WTC11 (cell line): ENCODE data around the gene PGLYRP3. TPM values are rescaled to one million over a fixed set of nuclear protein-coding genes. Genes with fewer than 3 reads are reported as not detected.

Source experiments
- ATAC-seq: fragments of 200-7000 bp; cut with Tn5 transposase; 2 replicates; pipeline ENCODE4 v1.10.0; 2021; ENCODE audit warnings: mild to moderate bottlenecking, moderate library complexity
- CTCF ChIA-PET: fragments of 300-600 bp; sonication (Branson Sonifier 250); formaldehyde crosslinking; loops from one replicate; lab custom pipeline; 2021; ENCODE audit warnings: antibody characterized with exemption; lab: Charles Lee
- POLR2A ChIA-PET: fragments of 350-600 bp; sonication (Branson Sonifier 250); formaldehyde crosslinking; loops from one replicate; lab custom pipeline; 2021; ENCODE audit warnings: antibody characterized with exemption; lab: Charles Lee
- DNase-seq: peaks from one replicate; pipeline ENCODE4 v3.0.0; 2021; ENCODE audit warnings: low spot score
- H3K27ac Mint-ChIP-seq: 2 replicates; pipeline ENCODE4 v1.8.0; 2021; ENCODE audit warnings: mixed read lengths
- H3K27me3 Mint-ChIP-seq: 2 replicates; pipeline ENCODE4 v1.8.0; 2021; ENCODE audit warnings: low read depth, mild to moderate bottlenecking, moderate library complexity, mixed read lengths
- H3K36me3 Mint-ChIP-seq: 2 replicates; pipeline ENCODE4 v1.8.0; 2021; ENCODE audit warnings: mixed read lengths
- H3K4me1 Mint-ChIP-seq: 2 replicates; pipeline ENCODE4 v1.8.0; 2022; ENCODE audit warnings: mixed read lengths
- H3K4me3 Mint-ChIP-seq: 2 replicates; pipeline ENCODE4 v1.8.0; 2021; ENCODE audit warnings: mild to moderate bottlenecking, moderate library complexity, mixed read lengths
- H3K9me3 Mint-ChIP-seq: 2 replicates; pipeline ENCODE4 v1.8.0; 2021; ENCODE audit warnings: mixed read lengths
- ATF1 ChIP-seq: sonication (generic); formaldehyde crosslinking; IDR thresholded peaks from 2 replicates; pipeline ENCODE4 v1.8.1; 2023; ENCODE audit warnings: mild to moderate bottlenecking, moderate library complexity, missing genetic modification reagents
- ATF3 ChIP-seq: sonication (generic); formaldehyde crosslinking; conservative IDR thresholded peaks from 2 replicates; pipeline ENCODE4 v1.8.1; 2022; ENCODE audit warnings: mild to moderate bottlenecking, missing genetic modification reagents
- CDX4 ChIP-seq: fragments of 250-450 bp; sonication (Bioruptor Pico); IDR thresholded peaks from 2 replicates; pipeline ENCODE4 v1.9.0; 2021; ENCODE audit warnings: moderate library complexity, mild to moderate bottlenecking, inconsistent platforms, borderline replicate concordance
- HMGXB4 ChIP-seq: sonication (generic); formaldehyde crosslinking; IDR thresholded peaks from 2 replicates; pipeline ENCODE4 v1.8.1; 2023; ENCODE audit warnings: mild to moderate bottlenecking, moderate library complexity, missing genetic modification reagents
- IRF1 ChIP-seq: sonication (generic); formaldehyde crosslinking; IDR thresholded peaks from 2 replicates; pipeline ENCODE4 v1.8.0; 2023; ENCODE audit warnings: missing genetic modification reagents
- KAT7 ChIP-seq: sonication (generic); formaldehyde crosslinking; IDR thresholded peaks from 2 replicates; pipeline ENCODE4 v1.8.1; 2023; ENCODE audit warnings: missing genetic modification reagents, mild to moderate bottlenecking, borderline replicate concordance
- MAX ChIP-seq: sonication (generic); formaldehyde crosslinking; IDR thresholded peaks from 2 replicates; pipeline ENCODE4 v1.8.0; 2022; ENCODE audit warnings: mild to moderate bottlenecking, missing genetic modification reagents
- NR3C1 ChIP-seq: sonication (generic); formaldehyde crosslinking; conservative IDR thresholded peaks from 2 replicates; pipeline ENCODE4 v1.8.1; 2023; ENCODE audit warnings: low read depth, mild to moderate bottlenecking, missing genetic modification reagents
- OVOL2 ChIP-seq: fragments of 250-450 bp; sonication (Bioruptor Pico); IDR thresholded peaks from 2 replicates; pipeline ENCODE4 v1.9.0; 2021; ENCODE audit warnings: mild to moderate bottlenecking, borderline replicate concordance
- PREB ChIP-seq: sonication (generic); formaldehyde crosslinking; IDR thresholded peaks from 2 replicates; pipeline ENCODE4 v1.8.1; 2022; ENCODE audit warnings: mild to moderate bottlenecking, missing genetic modification reagents, moderate library complexity, borderline replicate concordance
- SMAD4 ChIP-seq: sonication (generic); formaldehyde crosslinking; IDR thresholded peaks from 2 replicates; pipeline ENCODE4 v1.8.0; 2022; ENCODE audit warnings: mild to moderate bottlenecking, missing genetic modification reagents
- SOX15 ChIP-seq: fragments of 250-450 bp; sonication (Bioruptor Pico); IDR thresholded peaks from 2 replicates; pipeline ENCODE4 v1.9.0; 2021; ENCODE audit warnings: mild to moderate bottlenecking
- TEAD4 ChIP-seq: sonication (generic); formaldehyde crosslinking; IDR thresholded peaks from 2 replicates; pipeline ENCODE4 v1.8.0; 2022; ENCODE audit warnings: mild to moderate bottlenecking, missing genetic modification reagents
- USF2 ChIP-seq: sonication (generic); formaldehyde crosslinking; IDR thresholded peaks from 2 replicates; pipeline ENCODE4 v1.8.1; 2023; ENCODE audit warnings: mild to moderate bottlenecking, missing genetic modification reagents, moderate library complexity
- ZBTB43 ChIP-seq: sonication (generic); formaldehyde crosslinking; IDR thresholded peaks from 2 replicates; pipeline ENCODE4 v1.8.1; 2023; ENCODE audit warnings: mild to moderate bottlenecking, missing genetic modification reagents
- ZNF232 ChIP-seq: sonication (generic); formaldehyde crosslinking; IDR thresholded peaks from 2 replicates; pipeline ENCODE4 v1.8.0; 2022; ENCODE audit warnings: mild to moderate bottlenecking, missing genetic modification reagents
- ZNF317 ChIP-seq: sonication (generic); formaldehyde crosslinking; IDR thresholded peaks from 2 replicates; pipeline ENCODE4 v1.8.1; 2023; ENCODE audit warnings: low read depth, mild to moderate bottlenecking, moderate library complexity, missing genetic modification reagents, borderline replicate concordance
- total RNA-seq: library from RNA; stranded (reverse); gene quantifications from 3 replicates; pipeline ENCODE4 v1.2.3, GENCODE V29; 2021

Gene PGLYRP3
- total RNA-seq, 1 experiment from 2014 or later = not detected

GRCh38 chr1:153357076-153357852, 44.5 kb upstream of the PGLYRP3 start (continued):
- TF ChIP-seq ZBTB43 (CRISPR knock-in tag) = no peak
- no peak for TF ChIP-seq ATF3
- no peak for TF ChIP-seq SMAD4 (CRISPR knock-in tag)
- TF ChIP-seq NR3C1 (CRISPR knock-in tag) = no peak
- TF ChIP-seq SOX15 (CRISPR knock-in tag) = no peak

GRCh38 chr1:153356392-153357075, 43.8 kb upstream of the PGLYRP3 start:
- ATAC-seq (no peak), DNase-seq (no peak)
- TF ChIP-seq OVOL2 (CRISPR knock-in tag) = no peak
- TF ChIP-seq ZNF232 (CRISPR knock-in tag) = no peak
- TF ChIP-seq MAX (CRISPR knock-in tag) = no peak
- no peak for TF ChIP-seq IRF1 (CRISPR knock-in tag)
- no peak for TF ChIP-seq KAT7 (CRISPR knock-in tag)
- no peak for TF ChIP-seq PREB (CRISPR knock-in tag)
- TF ChIP-seq USF2 (CRISPR knock-in tag) = no peak
- TF ChIP-seq TEAD4 (CRISPR knock-in tag) = no peak
- no peak for TF ChIP-seq ATF1
- ChIA-PET CTCF (interaction anchor here (0.9 to 4.9 kb wide), 24 partner anchors 8 to 271 kb away, joined by 3 to 169 read pairs (median 8); partner anchors contain the start of genes PGLYRP4 and S100A13), POLR2A (no interaction called here)
- Mint-ChIP-seq H3K4me1 (peaks cover 6% of the 10 kb centered on the region; the same call in 1 of the 2 replicates), H3K27ac (no peak overlapping the region), H3K4me3 (no peak overlapping the region), H3K9me3 (no peaks in the 10 kb centered on the region), H3K36me3 (no peaks in the 10 kb centered on the region), H3K27me3 (no peaks in the 10 kb centered on the region)

GRCh38 chr1:153355445-153356071, 42.8 kb upstream of the PGLYRP3 start:
- ATAC-seq (peak; percentile 87), DNase-seq (peak; percentile 80)
- ChIA-PET CTCF (interaction anchor here (0.6 to 4.9 kb wide), 52 partner anchors 9 to 630 kb away, joined by 3 to 169 read pairs (median 5); partner anchors contain the start of genes CHTOP, PGLYRP3, RAB13 and S100A13), POLR2A (no interaction called here)
- Mint-ChIP-seq H3K4me3 (no peak overlapping the region), H3K27me3 (0 out of 2 replicates have a peak, but pooled peaks cover 5% of the 10 kb centered on the region), H3K36me3 (no peaks in the 10 kb centered on the region), H3K27ac (no peak overlapping the region), H3K9me3 (no peaks in the 10 kb centered on the region), H3K4me1 (peaks cover 6% of the 10 kb centered on the region; the same call in 1 of the 2 replicates)
- TF ChIP-seq CDX4 (no peak), MAX (CRISPR knock-in tag) (peak; percentile 47; the same call in 1 of the 2 replicates), HMGXB4 (CRISPR knock-in tag) (peak; percentile 44; the same call in 1 of the 2 replicates), ZNF317 (CRISPR knock-in tag) (0 out of 2 replicates have a peak, but pooled peaks have one; percentile 9)
